PC-9 (cell line): Measurements from ENCODE around the gene SEMA4A.

Experiments
- EZH2 ChIP-seq: fragments of 200-600 bp; sonication (generic); IDR thresholded peaks from 2 replicates; pipeline ENCODE4 v1.8.0; 2017; ENCODE audit warnings: antibody characterized with exemption, low read depth
- TF ChIP-seq, protein P1 (sequence below): fragments of 200-600 bp; sonication (generic); conservative IDR thresholded peaks from 2 replicates; pipeline ENCODE4 v1.6.1; 2017; ENCODE audit warnings: mixed run types, antibody characterized with exemption, mild to moderate bottlenecking, moderate library complexity

DNA sequence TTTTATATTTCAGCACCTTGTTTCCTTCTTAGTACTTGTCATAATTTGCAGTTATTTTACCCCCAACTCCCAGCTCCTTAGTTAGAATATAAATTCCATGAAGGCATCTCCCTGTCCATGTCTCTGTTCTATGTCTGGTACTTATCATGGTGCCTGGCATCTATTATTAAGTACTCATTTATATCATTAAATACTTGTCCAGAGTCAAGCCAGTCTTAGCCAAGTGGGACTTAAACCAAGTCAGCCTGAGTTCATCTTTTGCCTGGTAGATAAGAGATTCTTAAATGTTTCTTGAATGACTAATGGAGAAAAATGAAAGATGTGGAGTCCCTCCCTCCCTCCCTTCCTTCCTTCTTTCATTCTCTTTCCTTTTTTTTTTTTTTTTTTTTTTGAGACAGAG is 49.9 kb downstream of the SEMA4A start:
- TF ChIP-seq, protein P1, sequence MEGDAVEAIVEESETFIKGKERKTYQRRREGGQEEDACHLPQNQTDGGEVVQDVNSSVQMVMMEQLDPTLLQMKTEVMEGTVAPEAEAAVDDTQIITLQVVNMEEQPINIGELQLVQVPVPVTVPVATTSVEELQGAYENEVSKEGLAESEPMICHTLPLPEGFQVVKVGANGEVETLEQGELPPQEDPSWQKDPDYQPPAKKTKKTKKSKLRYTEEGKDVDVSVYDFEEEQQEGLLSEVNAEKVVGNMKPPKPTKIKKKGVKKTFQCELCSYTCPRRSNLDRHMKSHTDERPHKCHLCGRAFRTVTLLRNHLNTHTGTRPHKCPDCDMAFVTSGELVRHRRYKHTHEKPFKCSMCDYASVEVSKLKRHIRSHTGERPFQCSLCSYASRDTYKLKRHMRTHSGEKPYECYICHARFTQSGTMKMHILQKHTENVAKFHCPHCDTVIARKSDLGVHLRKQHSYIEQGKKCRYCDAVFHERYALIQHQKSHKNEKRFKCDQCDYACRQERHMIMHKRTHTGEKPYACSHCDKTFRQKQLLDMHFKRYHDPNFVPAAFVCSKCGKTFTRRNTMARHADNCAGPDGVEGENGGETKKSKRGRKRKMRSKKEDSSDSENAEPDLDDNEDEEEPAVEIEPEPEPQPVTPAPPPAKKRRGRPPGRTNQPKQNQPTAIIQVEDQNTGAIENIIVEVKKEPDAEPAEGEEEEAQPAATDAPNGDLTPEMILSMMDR, result no peak
- TF ChIP-seq EZH2, result no peak
